Measurements from ENCODE around the gene SNORC.

DNA sequence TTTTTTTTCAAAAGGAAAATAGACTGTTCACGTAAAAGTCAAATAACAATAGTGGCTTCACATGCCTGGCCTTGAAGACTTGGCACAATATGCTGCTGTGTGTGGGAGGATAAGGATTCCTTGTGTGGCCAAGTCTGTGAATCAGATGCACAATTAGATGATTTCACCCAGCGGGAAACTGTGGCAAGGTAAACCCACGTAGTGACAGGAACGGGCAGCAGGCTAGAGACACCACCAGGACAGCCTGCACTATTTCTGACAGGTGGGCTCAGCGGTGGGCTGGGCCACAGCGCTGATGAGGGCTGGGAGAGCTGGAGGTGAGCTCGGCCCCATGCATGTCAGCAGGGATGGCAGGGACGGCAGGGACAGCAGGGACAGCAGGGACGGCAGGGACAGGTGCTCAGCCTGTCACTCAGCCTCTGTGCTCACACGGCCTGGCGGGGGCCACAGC, 21.6 kb downstream of the SNORC start:
- TF ChIP-seq, protein P1, sequence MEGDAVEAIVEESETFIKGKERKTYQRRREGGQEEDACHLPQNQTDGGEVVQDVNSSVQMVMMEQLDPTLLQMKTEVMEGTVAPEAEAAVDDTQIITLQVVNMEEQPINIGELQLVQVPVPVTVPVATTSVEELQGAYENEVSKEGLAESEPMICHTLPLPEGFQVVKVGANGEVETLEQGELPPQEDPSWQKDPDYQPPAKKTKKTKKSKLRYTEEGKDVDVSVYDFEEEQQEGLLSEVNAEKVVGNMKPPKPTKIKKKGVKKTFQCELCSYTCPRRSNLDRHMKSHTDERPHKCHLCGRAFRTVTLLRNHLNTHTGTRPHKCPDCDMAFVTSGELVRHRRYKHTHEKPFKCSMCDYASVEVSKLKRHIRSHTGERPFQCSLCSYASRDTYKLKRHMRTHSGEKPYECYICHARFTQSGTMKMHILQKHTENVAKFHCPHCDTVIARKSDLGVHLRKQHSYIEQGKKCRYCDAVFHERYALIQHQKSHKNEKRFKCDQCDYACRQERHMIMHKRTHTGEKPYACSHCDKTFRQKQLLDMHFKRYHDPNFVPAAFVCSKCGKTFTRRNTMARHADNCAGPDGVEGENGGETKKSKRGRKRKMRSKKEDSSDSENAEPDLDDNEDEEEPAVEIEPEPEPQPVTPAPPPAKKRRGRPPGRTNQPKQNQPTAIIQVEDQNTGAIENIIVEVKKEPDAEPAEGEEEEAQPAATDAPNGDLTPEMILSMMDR (IDR thresholded peaks at IDR 0.05) = no peak
- TF ChIP-seq POLR2AphosphoS5 (IDR thresholded peaks at IDR 0.05; ENCODE audit: low read depth, low read length) = no peak
- TF ChIP-seq SMC3 (IDR thresholded peaks at IDR 0.05; ENCODE audit: low read depth, low read length) = no peak
- TF ChIP-seq, protein P2, sequence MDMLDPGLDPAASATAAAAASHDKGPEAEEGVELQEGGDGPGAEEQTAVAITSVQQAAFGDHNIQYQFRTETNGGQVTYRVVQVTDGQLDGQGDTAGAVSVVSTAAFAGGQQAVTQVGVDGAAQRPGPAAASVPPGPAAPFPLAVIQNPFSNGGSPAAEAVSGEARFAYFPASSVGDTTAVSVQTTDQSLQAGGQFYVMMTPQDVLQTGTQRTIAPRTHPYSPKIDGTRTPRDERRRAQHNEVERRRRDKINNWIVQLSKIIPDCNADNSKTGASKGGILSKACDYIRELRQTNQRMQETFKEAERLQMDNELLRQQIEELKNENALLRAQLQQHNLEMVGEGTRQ (IDR thresholded peaks at IDR 0.05; ENCODE audit: borderline replicate concordance, low read depth, low read length) = no peak
- TF ChIP-seq RCOR1 (IDR thresholded peaks at IDR 0.05; ENCODE audit: low read length) = no peak
- TF ChIP-seq EP300 (IDR thresholded peaks at IDR 0.05; ENCODE audit: borderline replicate concordance in 1 of 2, low read depth in 1 of 2, low read length in 1 of 2) = no peak
- TF ChIP-seq REST (IDR thresholded peaks at IDR 0.05; ENCODE audit: low read depth, low read length) = no peak
- no peak for TF ChIP-seq CHD2 (IDR thresholded peaks at IDR 0.05; ENCODE audit: low read length, partially characterized antibody)
- TF ChIP-seq, protein P3, sequence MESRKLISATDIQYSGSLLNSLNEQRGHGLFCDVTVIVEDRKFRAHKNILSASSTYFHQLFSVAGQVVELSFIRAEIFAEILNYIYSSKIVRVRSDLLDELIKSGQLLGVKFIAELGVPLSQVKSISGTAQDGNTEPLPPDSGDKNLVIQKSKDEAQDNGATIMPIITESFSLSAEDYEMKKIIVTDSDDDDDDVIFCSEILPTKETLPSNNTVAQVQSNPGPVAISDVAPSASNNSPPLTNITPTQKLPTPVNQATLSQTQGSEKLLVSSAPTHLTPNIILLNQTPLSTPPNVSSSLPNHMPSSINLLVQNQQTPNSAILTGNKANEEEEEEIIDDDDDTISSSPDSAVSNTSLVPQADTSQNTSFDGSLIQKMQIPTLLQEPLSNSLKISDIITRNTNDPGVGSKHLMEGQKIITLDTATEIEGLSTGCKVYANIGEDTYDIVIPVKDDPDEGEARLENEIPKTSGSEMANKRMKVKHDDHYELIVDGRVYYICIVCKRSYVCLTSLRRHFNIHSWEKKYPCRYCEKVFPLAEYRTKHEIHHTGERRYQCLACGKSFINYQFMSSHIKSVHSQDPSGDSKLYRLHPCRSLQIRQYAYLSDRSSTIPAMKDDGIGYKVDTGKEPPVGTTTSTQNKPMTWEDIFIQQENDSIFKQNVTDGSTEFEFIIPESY (IDR thresholded peaks at IDR 0.05; ENCODE audit: borderline replicate concordance, low read depth) = no peak
- no peak for TF ChIP-seq MXI1 (IDR thresholded peaks at IDR 0.05; ENCODE audit: low read depth, low read length)
- TF ChIP-seq JUND (IDR thresholded peaks at IDR 0.05) = no peak
- no peak for TF ChIP-seq RAD21 (IDR thresholded peaks at IDR 0.05; ENCODE audit: low read length)
